HepG2 (cell line): ENCODE results near the gene NIPAL1. TPM values are rescaled to one million over a fixed set of nuclear protein-coding genes. Genes with fewer than 3 reads are reported as not detected.

Experiments used
- ATAC-seq: fragments of 200-7000 bp; cut with Tn5 transposase; 3 replicates; pipeline ENCODE4 v1.9.1; 2020; ENCODE audit warnings: mild to moderate bottlenecking, moderate library complexity
- BruUV-seq: library from RNA; stranded (reverse); fragments of 400-500 nt; replicated peaks from 2 replicates; lab custom pipeline; 2021; lab: Mats Ljungman, UMichigan
- CTCF ChIA-PET: fragments of 300-600 bp; formaldehyde crosslinking; extraction: SDS; loops from one replicate; lab custom pipeline; 2021; ENCODE audit warnings: low total read pairs, inconsistent platforms, low intra/inter-chr PET ratio; lab: Yijun Ruan, JAX
- POLR2A ChIA-PET: fragments of 350-600 bp; sonication (Branson Sonifier 250); formaldehyde crosslinking; loops from one replicate; lab custom pipeline; 2020; ENCODE audit warnings: antibody characterized with exemption, inconsistent platforms; lab: Yijun Ruan, JAX
- DNase-seq: peaks from one replicate; pipeline ENCODE4 v3.0.0-alpha.2; 2015; ENCODE audit warnings: low spot score
- FAIRE-seq: peaks from 3 replicates; lab custom pipeline; 2011; peaks lifted over from hg19 to GRCh38; lab: Jason Lieb, UNC
- H2AFZ ChIP-seq: one replicate; pipeline ENCODE4 v1.6.1; 2011; ENCODE audit warnings: low read length, inconsistent platforms
- H3K27ac ChIP-seq: fragments of 300-600 bp; 3 replicates; pipeline ENCODE4 v1.8.0; 2011; ENCODE audit warnings: mixed run types, mild to moderate bottlenecking, mixed read lengths, low read length, inconsistent platforms; ENCODE audit not compliant: insufficient read depth; ENCODE audit errors: extremely low read length
- H3K27me3 ChIP-seq, 2 experiments: fragments of 200-600 bp in 1 of 2; 2 replicates in 1 of 2; 3 replicates in 1 of 2; pipeline versions ENCODE4 v1.6.0 to v1.8.0; 2011; ENCODE audit warnings: low read length in 2 of 2, mild to moderate bottlenecking in 2 of 2, moderate library complexity in 2 of 2, inconsistent platforms in 1 of 2; ENCODE audit not compliant: insufficient read depth in 2 of 2, control insufficient read depth in 1 of 2
- H3K36me3 ChIP-seq, 2 experiments: fragments of 200-600 bp in 1 of 2; replicated peaks in 1 of 2; 2 replicates in 1 of 2; 3 replicates in 1 of 2; pipeline versions ENCODE4 v1.5.1 to v1.8.0; 2011; ENCODE audit warnings: low read length in 2 of 2, inconsistent platforms in 1 of 2; ENCODE audit not compliant: insufficient read depth in 2 of 2, control insufficient read depth in 1 of 2
- H3K4me1 ChIP-seq: 2 replicates; pipeline ENCODE4 v1.5.1; 2012; ENCODE audit warnings: low read length, inconsistent platforms; ENCODE audit not compliant: insufficient read depth
- H3K4me2 ChIP-seq: 2 replicates; pipeline ENCODE4 v1.6.0; 2011; ENCODE audit warnings: low read depth, low read length, inconsistent platforms
- H3K4me3 ChIP-seq, 3 experiments: fragments of 200-600 bp in 1 of 3; sonication (generic), shearing (Covaris generic) in 1 of 3; replicated peaks in 1 of 3; 2 replicates each; pipeline ENCODE4 v1.5.1; 2011 to 2016; ENCODE audit warnings: low read length in 3 of 3, inconsistent platforms in 2 of 3, low read depth in 2 of 3, mild to moderate bottlenecking in 2 of 3, control low read depth in 1 of 3, mixed read lengths in 1 of 3; ENCODE audit not compliant: insufficient read depth in 1 of 3
- H3K79me2 ChIP-seq: one replicate; pipeline ENCODE4 v1.6.1; 2011; ENCODE audit warnings: low read length, inconsistent platforms; ENCODE audit not compliant: insufficient read depth
- H3K9ac ChIP-seq: 2 replicates; pipeline ENCODE4 v1.6.0; 2011; ENCODE audit warnings: mild to moderate bottlenecking, low read depth, low read length, inconsistent platforms; ENCODE audit not compliant: insufficient read depth
- H3K9me3 ChIP-seq: 2 replicates; pipeline ENCODE4 v1.5.1; 2012; ENCODE audit warnings: mild to moderate bottlenecking, low read length
- H4K20me1 ChIP-seq: 2 replicates; pipeline ENCODE4 v1.6.0; 2011; ENCODE audit warnings: inconsistent platforms, mild to moderate bottlenecking, low read length, moderate library complexity; ENCODE audit not compliant: insufficient read depth
- DBP ChIP-seq: sonication (generic); formaldehyde crosslinking; IDR thresholded peaks from 2 replicates; pipeline ENCODE4 v1.4.0; 2020; ENCODE audit warnings: missing genetic modification reagents; ENCODE audit errors: not compliant biosample characterization
- FOXK1 ChIP-seq: sonication (generic); formaldehyde crosslinking; IDR thresholded peaks from 2 replicates; pipeline ENCODE4 v1.4.0; 2020; ENCODE audit warnings: low read depth, missing genetic modification reagents, borderline replicate concordance
- SMAD9 ChIP-seq: sonication (generic); formaldehyde crosslinking; IDR thresholded peaks from 2 replicates; pipeline ENCODE4 v1.5.1; 2020; ENCODE audit warnings: mild to moderate bottlenecking, missing genetic modification reagents
- SUZ12 ChIP-seq: fragments of 150-350 bp; IDR thresholded peaks from 2 replicates; pipeline ENCODE4 v1.6.1; 2014; ENCODE audit warnings: low read depth, low read length
- TOPORS ChIP-seq: sonication (generic); formaldehyde crosslinking; IDR thresholded peaks from 2 replicates; pipeline ENCODE4 v1.8.0; 2023; ENCODE audit warnings: mild to moderate bottlenecking, missing genetic modification reagents
- ZNF264 ChIP-seq: sonication (generic); formaldehyde crosslinking; IDR thresholded peaks from 2 replicates; pipeline ENCODE4 v1.4.0; 2020; ENCODE audit warnings: missing genetic modification reagents
- ZNF772 ChIP-seq: sonication (generic); formaldehyde crosslinking; IDR thresholded peaks from 2 replicates; pipeline ENCODE4 v1.5.0; 2020; ENCODE audit warnings: mild to moderate bottlenecking, missing genetic modification reagents
- ZSCAN21 ChIP-seq: sonication (generic); formaldehyde crosslinking; IDR thresholded peaks from 2 replicates; pipeline ENCODE4 v1.8.0; 2022; ENCODE audit warnings: mild to moderate bottlenecking, missing genetic modification reagents, moderate library complexity, borderline replicate concordance
- WGBS: methylation state at CpG from one replicate; pipeline ENCODE4 v1.1.6; 2017; ENCODE audit warnings: low lambda C conversion rate; 5-methylcytosine and 5-hydroxymethylcytosine counted together
- in situ Hi-C: cut with HindIII; loops from 2 replicates; pipeline ENCODE4 v1.10.0; 2017; ENCODE audit warnings: low pct_unique_long_range_greater_than_20kb; ENCODE audit not compliant: extremely low pct_ligation_motif_present
- intact Hi-C: fragments of 100-400 bp; cut with micrococcal nuclease; formaldehyde crosslinking; loops from one replicate; pipeline ENCODE4 v1.10.0; 2022; ENCODE audit not compliant: unreplicated experiment
- polyA plus RNA-seq, 8 experiments: library from polyadenylated mRNA; depleted of rRNA in 3 of 8; stranded (reverse) in 7 of 8; unstranded in 1 of 8; fragments of >200 nt; fragmentation: Illumina TruSeq in 4 of 8; extraction: Trizol in 4 of 8; gene quantifications; 2 replicates each; pipeline versions ENCODE4 v1.2.1 to v1.2.3, GENCODE V29; 2011 to 2016; ENCODE audit warnings: low read depth in 4 of 8, missing spikeins in 1 of 8, mixed read lengths in 1 of 8; ENCODE audit not compliant: insufficient read depth in 1 of 8
- total RNA-seq, 5 experiments: library from RNA; depleted of rRNA; stranded (reverse); fragments of >200 nt; fragmentation: Illumina TruSeq; extraction: Trizol; gene quantifications; 2 replicates each; pipeline ENCODE4 v1.2.3, GENCODE V29; 2016; ENCODE audit warnings: low read depth in 1 of 5
- TF ChIP-seq, protein P1 (sequence below): sonication (generic); formaldehyde crosslinking; IDR thresholded peaks from 2 replicates; pipeline ENCODE4 v1.4.0; 2020; ENCODE audit warnings: missing genetic modification reagents, borderline replicate concordance
- TF ChIP-seq, protein P2 (sequence below): sonication (generic); formaldehyde crosslinking; IDR thresholded peaks from 2 replicates; pipeline ENCODE4 v1.9.0; 2022; ENCODE audit warnings: low read depth, missing genetic modification reagents
- TF ChIP-seq, protein P3 (sequence below): sonication (generic); formaldehyde crosslinking; IDR thresholded peaks from 2 replicates; pipeline ENCODE4 v1.4.0; 2020; ENCODE audit warnings: missing genetic modification reagents
- TF ChIP-seq, protein P4 (sequence below): sonication (generic); formaldehyde crosslinking; IDR thresholded peaks from 2 replicates; pipeline ENCODE4 v1.4.0; 2020; ENCODE audit warnings: mild to moderate bottlenecking, missing genetic modification reagents

The NIPAL1 gene
- total and polyA plus RNA-seq, 2 of the 13 experiments (the other 11 are each of a cell fraction or from before 2014, with no cell fraction given): 1.4 to 3.4 TPM

- TF ChIP-seq, protein P1, sequence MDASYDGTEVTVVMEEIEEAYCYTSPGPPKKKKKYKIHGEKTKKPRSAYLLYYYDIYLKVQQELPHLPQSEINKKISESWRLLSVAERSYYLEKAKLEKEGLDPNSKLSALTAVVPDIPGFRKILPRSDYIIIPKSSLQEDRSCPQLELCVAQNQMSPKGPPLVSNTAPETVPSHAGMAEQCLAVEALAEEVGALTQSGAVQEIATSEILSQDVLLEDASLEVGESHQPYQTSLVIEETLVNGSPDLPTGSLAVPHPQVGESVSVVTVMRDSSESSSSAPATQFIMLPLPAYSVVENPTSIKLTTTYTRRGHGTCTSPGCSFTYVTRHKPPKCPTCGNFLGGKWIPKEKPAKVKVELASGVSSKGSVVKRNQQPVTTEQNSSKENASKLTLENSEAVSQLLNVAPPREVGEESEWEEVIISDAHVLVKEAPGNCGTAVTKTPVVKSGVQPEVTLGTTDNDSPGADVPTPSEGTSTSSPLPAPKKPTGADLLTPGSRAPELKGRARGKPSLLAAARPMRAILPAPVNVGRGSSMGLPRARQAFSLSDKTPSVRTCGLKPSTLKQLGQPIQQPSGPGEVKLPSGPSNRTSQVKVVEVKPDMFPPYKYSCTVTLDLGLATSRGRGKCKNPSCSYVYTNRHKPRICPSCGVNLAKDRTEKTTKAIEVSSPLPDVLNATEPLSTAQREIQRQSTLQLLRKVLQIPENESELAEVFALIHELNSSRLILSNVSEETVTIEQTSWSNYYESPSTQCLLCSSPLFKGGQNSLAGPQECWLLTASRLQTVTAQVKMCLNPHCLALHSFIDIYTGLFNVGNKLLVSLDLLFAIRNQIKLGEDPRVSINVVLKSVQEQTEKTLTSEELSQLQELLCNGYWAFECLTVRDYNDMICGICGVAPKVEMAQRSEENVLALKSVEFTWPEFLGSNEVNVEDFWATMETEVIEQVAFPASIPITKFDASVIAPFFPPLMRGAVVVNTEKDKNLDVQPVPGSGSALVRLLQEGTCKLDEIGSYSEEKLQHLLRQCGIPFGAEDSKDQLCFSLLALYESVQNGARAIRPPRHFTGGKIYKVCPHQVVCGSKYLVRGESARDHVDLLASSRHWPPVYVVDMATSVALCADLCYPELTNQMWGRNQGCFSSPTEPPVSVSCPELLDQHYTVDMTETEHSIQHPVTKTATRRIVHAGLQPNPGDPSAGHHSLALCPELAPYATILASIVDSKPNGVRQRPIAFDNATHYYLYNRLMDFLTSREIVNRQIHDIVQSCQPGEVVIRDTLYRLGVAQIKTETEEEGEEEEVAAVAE: no peak
These were observed 11.1 kb downstream of the NIPAL1 start (continued) for GRCh38 chr4:48027653-48028052.

- Histone ChIP-seq H3K27ac (no peak overlapping the region), H3K4me1 (peaks cover 19% of the 10 kb centered on the region), H4K20me1 (no peaks in the 10 kb centered on the region), H3K9me3 (no peaks in the 10 kb centered on the region), H3K9ac (no peak overlapping the region), H3K36me3 (peaks cover 1 to 9% of the 10 kb centered on the region in 2 experiments; a peak in 3 of 5 replicates), H3K4me3 (no peak overlapping the region), H3K27me3 (no peaks in the 10 kb centered on the region), H3K79me2 (no peaks in the 10 kb centered on the region), H3K4me2 (no peak overlapping the region), H2AFZ (no peak overlapping the region)
- CTCF ChIA-PET: no interaction called here
- FAIRE-seq: no peak
- TF ChIP-seq TOPORS (no peak), SUZ12 (no peak), ZSCAN21 (CRISPR knock-in tag) (no peak), FOXK1 (no peak), SMAD9 (CRISPR knock-in tag) (no peak), DBP (CRISPR knock-in tag) (no peak), ZNF772 (no peak), ZNF264 (CRISPR knock-in tag) (no peak)
- TF ChIP-seq, protein P2, sequence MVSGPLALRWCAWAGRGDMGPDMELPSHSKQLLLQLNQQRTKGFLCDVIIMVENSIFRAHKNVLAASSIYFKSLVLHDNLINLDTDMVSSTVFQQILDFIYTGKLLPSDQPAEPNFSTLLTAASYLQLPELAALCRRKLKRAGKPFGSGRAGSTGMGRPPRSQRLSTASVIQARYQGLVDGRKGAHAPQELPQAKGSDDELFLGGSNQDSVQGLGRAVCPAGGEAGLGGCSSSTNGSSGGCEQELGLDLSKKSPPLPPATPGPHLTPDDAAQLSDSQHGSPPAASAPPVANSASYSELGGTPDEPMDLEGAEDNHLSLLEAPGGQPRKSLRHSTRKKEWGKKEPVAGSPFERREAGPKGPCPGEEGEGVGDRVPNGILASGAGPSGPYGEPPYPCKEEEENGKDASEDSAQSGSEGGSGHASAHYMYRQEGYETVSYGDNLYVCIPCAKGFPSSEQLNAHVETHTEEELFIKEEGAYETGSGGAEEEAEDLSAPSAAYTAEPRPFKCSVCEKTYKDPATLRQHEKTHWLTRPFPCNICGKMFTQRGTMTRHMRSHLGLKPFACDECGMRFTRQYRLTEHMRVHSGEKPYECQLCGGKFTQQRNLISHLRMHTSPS (CRISPR knock-in tag): no peak
- TF ChIP-seq, protein P3, sequence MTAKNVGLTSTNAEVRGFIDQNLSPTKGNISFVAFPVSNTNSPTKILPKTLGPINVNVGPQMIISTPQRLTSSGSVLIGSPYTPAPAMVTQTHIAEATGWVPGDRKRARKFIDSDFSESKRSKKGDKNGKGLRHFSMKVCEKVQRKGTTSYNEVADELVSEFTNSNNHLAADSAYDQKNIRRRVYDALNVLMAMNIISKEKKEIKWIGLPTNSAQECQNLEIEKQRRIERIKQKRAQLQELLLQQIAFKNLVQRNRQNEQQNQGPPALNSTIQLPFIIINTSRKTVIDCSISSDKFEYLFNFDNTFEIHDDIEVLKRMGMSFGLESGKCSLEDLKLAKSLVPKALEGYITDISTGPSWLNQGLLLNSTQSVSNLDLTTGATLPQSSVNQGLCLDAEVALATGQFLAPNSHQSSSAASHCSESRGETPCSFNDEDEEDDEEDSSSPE (CRISPR knock-in tag): no peak
- TF ChIP-seq, protein P4, sequence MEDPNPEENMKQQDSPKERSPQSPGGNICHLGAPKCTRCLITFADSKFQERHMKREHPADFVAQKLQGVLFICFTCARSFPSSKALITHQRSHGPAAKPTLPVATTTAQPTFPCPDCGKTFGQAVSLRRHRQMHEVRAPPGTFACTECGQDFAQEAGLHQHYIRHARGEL (CRISPR knock-in tag): no peak
- intact Hi-C loops: no loop called here
- no TSS peak for BruUV-seq
- in situ Hi-C loops: no loop called here
- WGBS: 90% methylated on average over 2 of the region's 2 CpGs
- POLR2A ChIA-PET: no interaction called here
- no peak for DNase-seq
- ATAC-seq: no peak
These were observed 12.1 kb downstream of the NIPAL1 start for GRCh38 chr4:48028696-48029095.
